GOT3 (cell line): ENCODE results near the gene STAT5A.
"Not testable (repeated sequence)": the region's sequence is repeated elsewhere in the genome, so short reads cannot be mapped to it uniquely, and the experiment has no call there.

Source experiments
- DNase-seq: peaks from one replicate; lab custom pipeline; 2025; ENCODE audit warnings: mixed read lengths; lab: John Stamatoyannopoulos, UW

STAT5A gene

GRCh38 chr17:42308446-42308845 is 20.1 kb downstream of the STAT5A start:
- DNase-seq, result no peak

GRCh38 chr17:42309142-42309541 is 20.8 kb downstream of the STAT5A start:
- DNase-seq, result no peak

- DNase-seq, result no peak
These were observed 21.9 kb downstream of the STAT5A start for GRCh38 chr17:42309986-42310786.

GRCh38 chr17:42310787-42311215 is 22.5 kb downstream of the STAT5A start:
- no peak for DNase-seq

- peak; percentile 23 for DNase-seq
These were observed 23.1 kb downstream of the STAT5A start for GRCh38 chr17:42311240-42312034.

- DNase-seq, result no peak
These were observed 23.7 kb downstream of the STAT5A start for GRCh38 chr17:42312035-42312284.

- peak; percentile 46 for DNase-seq
These were observed 24.2 kb downstream of the STAT5A start for GRCh38 chr17:42312285-42313130.

- DNase-seq, result no peak
These were observed 25.1 kb downstream of the STAT5A start for GRCh38 chr17:42313389-42313772.

GRCh38 chr17:42313773-42314566 is 25.7 kb downstream of the STAT5A start:
- no peak for DNase-seq

- DNase-seq, result no peak
These were observed 27.3 kb downstream of the STAT5A start for GRCh38 chr17:42315402-42316156.

GRCh38 chr17:42316755-42317154 is 28.5 kb downstream of the STAT5A start:
- DNase-seq, result no peak

GRCh38 chr17:42317266-42317845 is 29.1 kb downstream of the STAT5A start:
- no peak for DNase-seq

- not testable (repeated sequence) for DNase-seq
These were observed 29.7 kb downstream of the STAT5A start for GRCh38 chr17:42317967-42318366.

- no peak for DNase-seq
These were observed 33.3 kb downstream of the STAT5A start for GRCh38 chr17:42321555-42321954.

GRCh38 chr17:42322382-42323267 is 34.3 kb downstream of the STAT5A start:
- DNase-seq, result peak; percentile 72

- DNase-seq, result no peak
These were observed 35.0 kb downstream of the STAT5A start for GRCh38 chr17:42323268-42323773.

GRCh38 chr17:42325026-42325425 is 36.7 kb downstream of the STAT5A start:
- DNase-seq, result no peak

- DNase-seq, result no peak
These were observed 41.0 kb downstream of the STAT5A start for GRCh38 chr17:42329025-42329976.
